Stimulated activated CD8-positive, alpha-beta memory T cell treated with anti-CD3 and anti-CD28 coated beads, Interleukin-15, amount 100 ng/mL, for 48 hours (primary cell): ENCODE measurements around the gene CCNY.
"Not testable (repeated sequence)": the region's sequence is repeated elsewhere in the genome, so short reads cannot be mapped to it uniquely, and the experiment has no call there.

ENCODE experiments used
- DNase-seq, 2 donors: peaks; one replicate each; pipeline ENCODE4 v3.0.0-alpha.2; 2020; ENCODE audit warnings: low read depth in 2 of 2

Gene CCNY

GRCh38 chr10:35336084-35336831, at the start of gene CCNY:
CCNY (plus strand) TSS chr10:35336509; CDS start chr10:35337054, 545 bp downstream.
- DNase-seq, result peak; percentile 64 to 73

DNA sequence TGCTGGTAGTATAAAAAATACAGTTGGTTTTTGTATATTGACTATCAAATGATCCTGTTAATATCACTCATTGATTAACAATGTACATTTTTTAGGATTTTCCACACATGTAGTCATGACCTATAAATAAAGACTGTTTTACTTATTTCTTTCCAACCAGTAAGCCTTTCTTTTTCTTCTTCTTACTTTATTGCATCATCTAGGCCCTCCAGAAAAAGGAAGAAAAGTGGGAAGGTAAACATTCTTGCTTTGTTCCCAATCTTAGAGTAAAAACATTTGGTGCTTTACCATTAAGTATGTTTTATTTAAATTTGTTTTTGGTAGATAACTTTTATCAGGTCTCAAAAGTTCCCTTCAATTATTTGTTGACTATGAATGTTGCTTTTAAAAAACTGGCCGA, 47.1 kb upstream of the CCNY start:
- no peak for DNase-seq

DNA sequence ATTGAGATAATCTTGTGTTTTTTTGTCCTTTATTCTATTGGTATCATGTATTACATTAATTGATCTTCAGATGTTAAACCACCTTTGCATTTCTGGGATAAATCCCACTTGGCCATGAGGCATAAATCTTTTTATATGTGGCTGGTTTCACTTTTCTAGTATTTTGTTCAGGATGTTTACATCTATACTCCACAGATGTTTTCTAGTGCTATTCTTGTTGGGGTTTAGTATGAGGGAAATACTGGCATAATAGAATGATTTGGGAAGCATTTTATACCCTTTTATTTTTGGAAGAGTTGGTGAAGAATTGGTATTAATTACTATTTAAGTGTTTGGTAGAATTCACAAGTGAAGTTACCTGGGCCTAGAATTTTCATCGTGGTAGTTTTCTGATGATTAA, 41.8 kb upstream of the CCNY start:
- DNase-seq, result no peak

- DNase-seq, result no peak
These were observed 37.3 kb upstream of the CCNY start for GRCh38 chr10:35299016-35299415.

- DNase-seq, result no peak
These were observed 36.1 kb upstream of the CCNY start for GRCh38 chr10:35300063-35300699.

- DNase-seq, result no peak
These were observed 31.7 kb upstream of the CCNY start for GRCh38 chr10:35304649-35305048.

GRCh38 chr10:35306852-35307251, 29.5 kb upstream of the CCNY start:
- no peak for DNase-seq

DNA sequence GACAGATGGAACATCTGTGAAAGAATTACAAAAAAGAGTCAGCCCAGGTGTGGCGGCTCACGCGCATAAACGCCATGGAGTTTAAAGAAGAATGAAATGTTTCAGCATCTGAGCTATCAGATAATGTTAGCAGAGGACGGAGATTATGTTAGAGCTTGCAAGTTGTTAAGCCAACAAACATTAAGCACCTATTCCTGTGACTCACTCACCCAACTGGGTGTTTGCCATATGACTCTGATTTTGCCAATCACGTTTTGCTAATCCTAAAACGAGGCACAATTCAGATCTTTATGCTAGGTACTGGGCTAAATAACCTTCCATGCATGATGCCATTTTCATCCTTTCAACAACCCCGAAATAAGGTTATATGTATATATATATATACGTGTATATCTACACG, 29.0 kb upstream of the CCNY start:
- DNase-seq, result no peak

- no peak for DNase-seq
These were observed 27.5 kb upstream of the CCNY start for GRCh38 chr10:35308809-35309208.

DNA sequence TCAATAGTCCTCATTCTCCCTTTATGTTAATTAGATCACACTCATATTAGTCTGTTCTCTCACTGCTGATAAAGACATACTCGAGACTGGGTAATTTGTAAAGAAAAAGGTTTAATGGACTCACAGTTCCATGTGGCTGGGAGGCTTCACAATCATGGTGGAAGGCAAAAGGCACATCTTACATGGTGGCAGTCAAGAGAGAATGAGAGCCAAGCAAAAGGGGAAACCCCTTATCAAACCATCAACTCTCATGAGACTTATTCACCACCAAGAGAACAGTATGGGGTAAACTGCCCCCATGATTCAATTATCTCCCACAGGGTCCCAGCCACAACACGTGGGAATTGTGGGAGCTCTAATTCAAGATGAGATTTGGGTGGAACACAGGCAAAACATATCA, 22.2 kb upstream of the CCNY start:
- DNase-seq, result not testable (repeated sequence)

DNA sequence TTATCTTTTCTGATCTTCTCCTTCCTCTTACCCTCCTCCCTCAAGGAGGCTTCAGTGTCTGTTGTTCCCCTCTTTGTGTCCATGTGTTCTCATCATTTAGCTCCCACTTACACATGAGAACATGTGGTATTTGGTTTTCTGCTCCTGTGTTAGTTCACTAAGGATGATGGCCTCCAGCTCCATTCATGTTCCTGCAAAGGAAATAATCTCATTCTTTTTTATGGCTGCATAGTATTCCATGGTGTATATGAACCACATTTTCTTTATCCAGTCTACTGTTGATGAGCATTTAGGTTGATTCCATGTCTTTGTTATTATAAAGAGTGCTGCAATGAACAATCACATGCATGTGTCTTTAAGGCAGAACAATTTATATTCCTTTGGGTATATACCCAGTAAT, 21.1 kb upstream of the CCNY start:
- not testable (repeated sequence) for DNase-seq

DNA sequence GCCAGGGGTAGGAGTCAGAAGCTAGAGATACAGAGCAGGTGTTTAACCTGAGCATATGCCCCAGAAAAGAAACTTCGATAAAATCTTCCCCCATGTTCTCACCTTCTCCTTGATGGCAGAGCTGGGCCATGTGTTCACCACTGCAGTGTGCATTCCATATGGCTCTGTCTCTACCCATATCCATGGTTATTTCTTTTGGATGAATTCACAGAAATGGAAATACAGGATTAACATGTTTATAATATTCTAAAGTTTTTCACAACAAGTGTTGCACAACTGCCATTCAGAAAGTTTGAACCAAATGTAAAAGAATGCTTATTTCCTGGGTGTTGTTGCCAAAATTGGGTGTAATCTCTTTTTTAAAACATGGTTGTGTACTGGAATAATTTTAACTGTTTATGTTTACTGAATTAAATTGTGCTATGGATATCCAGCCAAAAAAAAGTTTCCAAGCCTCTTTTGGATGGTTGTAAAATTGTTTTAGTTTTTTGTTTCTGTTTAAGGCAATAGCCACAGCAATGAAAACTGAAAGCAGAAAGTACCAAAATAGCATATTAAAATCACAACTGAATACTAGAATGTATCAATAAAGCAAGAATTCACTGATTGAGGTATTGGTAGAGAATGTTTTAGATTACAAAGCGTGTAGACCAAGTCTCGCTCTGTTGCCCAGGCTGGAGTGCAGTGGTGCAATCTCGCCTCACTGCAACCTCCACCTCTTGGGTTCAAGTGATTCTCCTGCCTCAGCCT, 19.9 kb upstream of the CCNY start:
- no peak for DNase-seq

DNA sequence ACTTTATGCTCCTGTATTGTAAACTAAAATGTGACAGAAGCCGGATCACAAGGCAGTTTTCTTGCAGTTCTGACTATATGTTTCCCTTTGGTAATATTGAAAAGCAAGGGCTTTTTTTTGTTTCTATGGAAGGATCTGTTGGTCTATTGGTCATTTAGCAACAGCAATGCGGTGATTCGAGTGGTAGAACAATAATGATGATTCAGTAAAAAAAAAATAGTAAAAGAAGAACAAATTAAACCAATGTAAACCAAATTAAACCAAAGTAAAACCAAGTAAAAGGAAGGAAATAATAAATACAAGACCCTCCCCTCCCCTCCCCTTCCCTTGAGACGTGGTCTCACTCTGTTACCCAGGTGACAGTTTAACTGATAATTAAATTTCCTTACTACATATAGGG, 17.8 kb upstream of the CCNY start:
- no peak for DNase-seq

- no peak for DNase-seq
These were observed 16.0 kb upstream of the CCNY start for GRCh38 chr10:35320341-35320740.

GRCh38 chr10:35322636-35323035, 13.7 kb upstream of the CCNY start:
- no peak for DNase-seq

GRCh38 chr10:35324196-35324595, 12.1 kb upstream of the CCNY start:
- DNase-seq, result no peak

DNA sequence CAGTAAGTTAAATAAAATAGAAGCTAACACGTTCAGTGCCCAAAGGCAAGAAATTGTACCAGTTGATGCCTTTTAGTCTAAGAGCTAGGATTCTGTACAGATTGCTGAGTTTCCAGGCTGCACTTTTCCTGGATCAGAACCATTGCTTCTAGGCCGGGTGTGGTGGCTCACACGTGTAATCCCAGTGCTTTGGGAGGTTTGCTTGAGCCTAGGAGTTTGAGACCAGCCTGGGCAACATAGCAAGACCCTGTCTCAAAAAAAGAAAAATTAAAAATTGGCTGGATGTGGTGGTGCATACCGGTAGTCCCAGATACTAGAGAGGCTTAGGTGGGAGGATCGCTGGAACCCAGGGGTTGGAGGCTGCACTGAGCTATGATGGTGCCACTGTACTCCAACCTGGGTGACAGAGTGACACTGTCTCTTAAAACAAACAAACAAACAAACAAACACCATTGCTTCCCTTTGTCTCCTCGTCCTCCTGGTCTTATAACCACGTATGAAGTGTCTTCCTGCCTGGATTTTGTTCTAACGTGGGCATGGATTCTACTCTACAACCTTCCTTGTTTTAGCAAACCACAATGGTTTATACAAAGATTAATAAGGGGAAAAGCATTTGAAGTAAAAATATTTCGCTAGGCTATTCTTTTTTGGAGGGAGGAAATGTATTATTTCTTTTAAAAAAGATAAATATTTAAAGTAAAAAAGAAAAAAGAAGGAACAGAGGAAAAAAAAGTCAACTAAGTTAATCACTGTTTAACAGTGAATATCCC, 9.7 kb upstream of the CCNY start:
- DNase-seq, result no peak

GRCh38 chr10:35327790-35328403, 8.4 kb upstream of the CCNY start:
- no peak for DNase-seq

- no peak for DNase-seq
These were observed 7.8 kb upstream of the CCNY start for GRCh38 chr10:35328404-35329037.

GRCh38 chr10:35329520-35329919, 6.8 kb upstream of the CCNY start:
- DNase-seq, result no peak
